RCC 7860 (cell line): ENCODE results near the gene LRMDA.

Source experiments
- DNase-seq: peaks from one replicate; pipeline ENCODE4 v3.0.0-alpha.2; 2015; ENCODE audit warnings: low spot score
- FAIRE-seq: peaks from 2 replicates; lab custom pipeline; 2012; peaks lifted over from hg19 to GRCh38; lab: Jason Lieb, UNC

The LRMDA gene

GRCh38 chr10:75654171-75654771 lies 222.8 kb downstream of the LRMDA start:
- DNase-seq = no peak
- FAIRE-seq = no peak

- FAIRE-seq (no peak), DNase-seq (no peak)
Observed at GRCh38 chr10:75654772-75655171, 223.3 kb downstream of the LRMDA start.

- FAIRE-seq = no peak
Observed at GRCh38 chr10:75655791-75656451, 224.5 kb downstream of the LRMDA start.

GRCh38 chr10:75657351-75657750 lies 225.9 kb downstream of the LRMDA start:
- no peak for FAIRE-seq
- no peak for DNase-seq

More at GRCh38 chr10:75655791-75656451, 224.5 kb downstream of the LRMDA start:
- DNase-seq = no peak

GRCh38 chr10:75658036-75658435 lies 226.6 kb downstream of the LRMDA start:
- FAIRE-seq (no peak), DNase-seq (no peak)

- no peak for FAIRE-seq
- no peak for DNase-seq
Observed at GRCh38 chr10:75658496-75658895, 227.1 kb downstream of the LRMDA start.

GRCh38 chr10:75658915-75659314 lies 227.5 kb downstream of the LRMDA start:
- FAIRE-seq (no peak), DNase-seq (no peak)

- DNase-seq = no peak
- FAIRE-seq = no peak
Observed at GRCh38 chr10:75660823-75661222, 229.4 kb downstream of the LRMDA start.

- FAIRE-seq (no peak), DNase-seq (no peak)
Observed at GRCh38 chr10:75662715-75663114, 231.3 kb downstream of the LRMDA start.

- DNase-seq (no peak), FAIRE-seq (no peak)
Observed at GRCh38 chr10:75663947-75664664, 232.7 kb downstream of the LRMDA start.

- FAIRE-seq (no peak), DNase-seq (no peak)
Observed at GRCh38 chr10:75664968-75665367, 233.5 kb downstream of the LRMDA start.

GRCh38 chr10:75665707-75666106 lies 234.3 kb downstream of the LRMDA start:
- no peak for FAIRE-seq
- DNase-seq = no peak

GRCh38 chr10:75672111-75672671 lies 240.8 kb downstream of the LRMDA start:
- FAIRE-seq = no peak

GRCh38 chr10:75672842-75673241 lies 241.4 kb downstream of the LRMDA start:
- DNase-seq = no peak
- FAIRE-seq = no peak

More at GRCh38 chr10:75672111-75672671, 240.8 kb downstream of the LRMDA start:
- no peak for DNase-seq

- FAIRE-seq (no peak), DNase-seq (no peak)
Observed at GRCh38 chr10:75677541-75677940, 246.1 kb downstream of the LRMDA start.

- FAIRE-seq (no peak), DNase-seq (no peak)
Observed at GRCh38 chr10:75678527-75678926, 247.1 kb downstream of the LRMDA start.

GRCh38 chr10:75679536-75679935 lies 248.1 kb downstream of the LRMDA start:
- FAIRE-seq (no peak), DNase-seq (no peak)

- FAIRE-seq (no peak), DNase-seq (no peak)
Observed at GRCh38 chr10:75681334-75681733, 249.9 kb downstream of the LRMDA start.

- FAIRE-seq = no peak
Observed at GRCh38 chr10:75682649-75683557, 251.5 kb downstream of the LRMDA start.

GRCh38 chr10:75685187-75685586 lies 253.8 kb downstream of the LRMDA start:
- no peak for FAIRE-seq

More at GRCh38 chr10:75682649-75683557, 251.5 kb downstream of the LRMDA start:
- DNase-seq = no peak

More at GRCh38 chr10:75685187-75685586, 253.8 kb downstream of the LRMDA start:
- DNase-seq = no peak
